ENCODE data around the gene SCYGR3.
A peak's percentile ranks its signal among the peaks of the same experiment; 100 is the strongest.

The SCYGR3 gene

DNA sequence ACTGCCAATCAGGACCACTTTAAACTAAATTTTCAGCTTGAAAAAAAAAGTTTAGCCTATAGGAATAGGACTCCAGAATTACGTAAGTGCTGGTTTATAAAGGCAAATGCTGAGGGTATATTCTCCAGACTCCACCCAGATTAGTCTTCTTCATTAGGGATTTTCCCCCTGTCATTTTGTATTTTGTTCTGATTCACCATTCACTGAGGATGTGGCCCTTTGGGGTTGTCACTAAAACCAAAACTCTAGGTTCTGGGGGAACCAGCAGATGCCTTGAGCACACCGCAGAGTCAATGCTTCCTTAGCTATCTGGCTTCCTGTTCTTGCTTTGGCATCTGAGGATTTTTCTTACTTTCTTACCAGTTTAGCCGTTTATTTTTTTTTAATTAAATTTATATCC is 13.1 kb upstream of the SCYGR3 start:
- DNase-seq (ENCODE audit: low read depth) = no peak
- H3K4me3 ChIP-seq (ENCODE audit: low read length) = no peak overlapping the region
- TF ChIP-seq, protein P1, sequence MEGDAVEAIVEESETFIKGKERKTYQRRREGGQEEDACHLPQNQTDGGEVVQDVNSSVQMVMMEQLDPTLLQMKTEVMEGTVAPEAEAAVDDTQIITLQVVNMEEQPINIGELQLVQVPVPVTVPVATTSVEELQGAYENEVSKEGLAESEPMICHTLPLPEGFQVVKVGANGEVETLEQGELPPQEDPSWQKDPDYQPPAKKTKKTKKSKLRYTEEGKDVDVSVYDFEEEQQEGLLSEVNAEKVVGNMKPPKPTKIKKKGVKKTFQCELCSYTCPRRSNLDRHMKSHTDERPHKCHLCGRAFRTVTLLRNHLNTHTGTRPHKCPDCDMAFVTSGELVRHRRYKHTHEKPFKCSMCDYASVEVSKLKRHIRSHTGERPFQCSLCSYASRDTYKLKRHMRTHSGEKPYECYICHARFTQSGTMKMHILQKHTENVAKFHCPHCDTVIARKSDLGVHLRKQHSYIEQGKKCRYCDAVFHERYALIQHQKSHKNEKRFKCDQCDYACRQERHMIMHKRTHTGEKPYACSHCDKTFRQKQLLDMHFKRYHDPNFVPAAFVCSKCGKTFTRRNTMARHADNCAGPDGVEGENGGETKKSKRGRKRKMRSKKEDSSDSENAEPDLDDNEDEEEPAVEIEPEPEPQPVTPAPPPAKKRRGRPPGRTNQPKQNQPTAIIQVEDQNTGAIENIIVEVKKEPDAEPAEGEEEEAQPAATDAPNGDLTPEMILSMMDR (IDR thresholded peaks at IDR 0.05; ENCODE audit: insufficient read depth, low read depth, low read length, missing control alignments) = no peak

DNA sequence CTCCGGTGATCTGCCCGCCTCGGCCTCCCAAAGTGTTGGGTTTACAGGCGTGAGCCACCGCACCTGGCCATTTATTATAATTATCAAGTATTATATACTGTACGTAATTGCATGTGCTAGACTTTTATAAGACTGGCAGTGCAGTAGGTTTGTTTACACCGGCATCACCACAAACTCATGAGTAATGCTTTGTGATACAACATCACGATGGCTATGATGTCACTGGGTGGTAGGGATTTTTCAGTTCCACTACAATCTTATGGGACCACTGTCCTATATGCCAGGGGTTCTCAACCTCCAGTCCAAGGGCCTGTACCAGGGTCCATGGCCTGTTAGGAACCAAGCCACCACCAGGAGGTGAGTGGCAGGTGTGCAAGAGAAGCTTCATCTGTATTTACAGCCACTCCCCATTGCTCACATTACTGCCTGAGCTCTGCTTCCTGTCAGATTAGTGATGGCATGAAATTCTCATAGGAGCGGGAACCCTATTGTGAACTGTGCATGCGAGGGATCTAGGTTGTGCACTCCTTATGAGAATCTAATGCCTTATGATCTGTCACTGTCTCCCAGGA is 12.0 kb upstream of the SCYGR3 start:
- DNase-seq (ENCODE audit: low read depth) = no peak
- TF ChIP-seq, protein P1 (IDR thresholded peaks at IDR 0.05; ENCODE audit: insufficient read depth, low read depth, low read length, missing control alignments) = no peak

DNA sequence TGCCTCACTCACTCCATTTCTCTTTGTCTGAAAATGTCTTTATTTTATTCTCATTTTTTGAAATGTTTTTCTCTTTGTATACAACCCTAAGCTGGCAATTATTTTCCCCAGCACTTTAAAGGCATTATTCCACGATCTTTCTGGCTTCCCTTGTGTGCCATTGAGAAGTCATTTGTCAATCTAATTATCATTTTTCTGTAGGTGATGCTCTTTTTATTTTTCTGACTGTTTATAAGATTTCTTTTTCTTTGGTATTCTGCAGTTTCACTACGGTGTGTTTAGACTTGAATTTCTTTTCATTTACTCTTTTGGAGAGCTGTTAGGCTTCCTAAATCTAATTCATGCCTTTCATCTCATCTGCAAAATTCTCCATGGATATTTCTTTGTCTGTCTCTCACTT is 10.8 kb upstream of the SCYGR3 start:
- TF ChIP-seq, protein P1 (IDR thresholded peaks at IDR 0.05; ENCODE audit: insufficient read depth, low read depth, low read length, missing control alignments) = no peak
- DNase-seq (ENCODE audit: low read depth) = no peak
- no peak overlapping the region for H3K4me3 ChIP-seq (ENCODE audit: low read length)

More for the DNA sequence above, 12.0 kb upstream of the SCYGR3 start:
- H3K4me3 ChIP-seq (ENCODE audit: low read length) = no peak overlapping the region

DNA sequence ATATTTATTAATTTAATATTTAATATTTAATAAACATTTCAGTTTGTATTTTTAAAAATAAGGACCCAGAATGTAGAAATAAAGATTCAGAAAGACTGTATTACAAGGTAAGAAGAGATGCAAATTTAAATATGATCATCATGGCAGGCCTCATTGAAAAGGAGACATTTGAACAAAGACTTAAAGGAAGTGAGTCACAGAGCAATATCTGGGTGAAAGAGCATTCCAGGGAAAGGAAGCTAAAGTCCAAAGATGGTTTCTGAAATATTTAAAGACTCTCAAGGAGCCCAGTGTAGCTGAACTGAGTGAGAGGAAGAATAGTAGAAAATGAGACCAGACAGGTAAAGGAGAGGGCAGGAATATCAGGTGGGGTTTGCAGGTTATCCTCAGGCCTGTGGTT is 8.6 kb upstream of the SCYGR3 start:
- H3K4me3 ChIP-seq (ENCODE audit: low read length) = no peak overlapping the region
- DNase-seq (ENCODE audit: low read depth) = peak; percentile 52
- TF ChIP-seq, protein P1 (IDR thresholded peaks at IDR 0.05; ENCODE audit: insufficient read depth, low read depth, low read length, missing control alignments) = no peak

DNA sequence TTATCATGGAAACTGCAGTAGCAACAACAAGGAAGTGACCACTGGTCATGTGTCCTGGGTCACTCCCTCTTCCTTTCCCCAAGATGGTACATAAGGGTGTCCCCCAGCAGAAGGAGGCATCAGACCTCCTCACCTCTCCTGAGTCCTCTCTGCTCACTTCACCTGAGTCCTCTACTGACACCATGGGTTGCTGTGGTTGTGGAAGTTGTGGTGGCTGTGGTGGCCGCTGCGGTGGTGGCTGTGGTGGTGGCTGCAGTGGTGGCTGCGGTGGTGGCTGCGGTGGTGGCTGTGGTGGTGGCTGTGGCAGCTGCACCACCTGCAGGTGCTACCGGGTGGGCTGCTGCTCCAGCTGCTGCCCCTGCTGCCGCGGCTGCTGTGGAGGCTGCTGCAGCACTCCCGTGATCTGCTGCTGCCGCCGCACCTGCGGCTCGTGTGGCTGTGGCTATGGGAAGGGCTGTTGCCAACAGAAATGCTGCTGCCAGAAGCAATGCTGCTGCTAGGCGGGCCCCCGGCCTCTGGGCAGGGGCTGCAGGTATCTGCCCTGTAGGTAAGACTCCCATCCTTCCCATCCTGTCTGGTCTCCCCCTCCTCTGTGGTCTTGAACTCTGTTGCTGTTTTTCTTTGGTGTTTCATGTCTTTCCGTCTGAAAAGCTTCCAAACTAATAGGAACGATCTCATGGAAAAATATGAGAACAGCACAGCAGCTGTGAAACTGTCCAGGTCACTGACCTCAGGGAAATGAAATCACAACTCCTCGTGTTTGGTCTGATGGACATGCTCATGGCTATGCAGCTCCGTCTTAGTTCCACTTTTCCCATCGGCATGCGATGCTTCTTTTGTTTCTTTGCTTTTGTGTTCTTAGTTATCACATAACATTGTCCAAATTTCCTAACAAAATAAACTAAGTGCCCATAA is 2.9 kb upstream of the SCYGR3 start, which contains the start of gene SCYGR4:
Gene SCYGR4, plus strand, starts transcription at position 183 of the 915 bp plus-strand sequence. Its CDS starts 0 bp downstream, at position 183.
- TF ChIP-seq, protein P1 (IDR thresholded peaks at IDR 0.05; ENCODE audit: insufficient read depth, low read depth, low read length, missing control alignments) = no peak
- no peak for DNase-seq (ENCODE audit: low read depth)
- H3K4me3 ChIP-seq (ENCODE audit: low read length) = no peak within 1 kb of the TSS

DNA sequence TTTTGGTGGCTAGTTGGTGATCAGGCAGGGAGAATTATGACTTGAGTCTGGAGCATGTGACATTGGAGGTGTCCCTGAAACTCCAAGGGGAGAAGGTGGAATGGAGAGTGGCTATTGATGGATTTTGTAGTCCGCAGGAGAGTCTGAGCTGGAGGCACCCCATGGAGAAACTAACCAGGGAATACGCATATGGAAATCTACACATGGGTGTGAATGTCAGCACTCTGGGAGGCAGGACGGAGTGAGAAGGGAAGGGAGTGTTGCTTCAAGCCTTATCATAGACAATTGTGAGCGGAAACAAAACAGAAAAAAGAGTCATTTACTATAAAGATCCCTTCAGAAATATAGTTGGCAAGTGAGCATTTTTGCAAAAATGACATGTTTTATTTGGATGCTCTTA is 2.0 kb upstream of the SCYGR3 start:
- no peak overlapping the region for H3K4me3 ChIP-seq (ENCODE audit: low read length)
- TF ChIP-seq, protein P1 (IDR thresholded peaks at IDR 0.05; ENCODE audit: insufficient read depth, low read depth, low read length, missing control alignments) = no peak
- DNase-seq (ENCODE audit: low read depth) = no peak

Measured in epithelial cell of esophagus (primary cell).